Stimulated activated CD4-positive, alpha-beta T cell treated with anti-CD3 and anti-CD28 coated beads, Interleukin-2, amount 100 ng/mL, for 24 hours (primary cell): ENCODE measurements around the gene GPR89B.
"Not testable (repeated sequence)": the region's sequence is repeated elsewhere in the genome, so short reads cannot be mapped to it uniquely, and the experiment has no call there.

ENCODE experiments used
- DNase-seq, 2 donors: peaks; one replicate each; pipeline ENCODE4 v3.0.0-alpha.2; 2020

The GPR89B gene

DNA sequence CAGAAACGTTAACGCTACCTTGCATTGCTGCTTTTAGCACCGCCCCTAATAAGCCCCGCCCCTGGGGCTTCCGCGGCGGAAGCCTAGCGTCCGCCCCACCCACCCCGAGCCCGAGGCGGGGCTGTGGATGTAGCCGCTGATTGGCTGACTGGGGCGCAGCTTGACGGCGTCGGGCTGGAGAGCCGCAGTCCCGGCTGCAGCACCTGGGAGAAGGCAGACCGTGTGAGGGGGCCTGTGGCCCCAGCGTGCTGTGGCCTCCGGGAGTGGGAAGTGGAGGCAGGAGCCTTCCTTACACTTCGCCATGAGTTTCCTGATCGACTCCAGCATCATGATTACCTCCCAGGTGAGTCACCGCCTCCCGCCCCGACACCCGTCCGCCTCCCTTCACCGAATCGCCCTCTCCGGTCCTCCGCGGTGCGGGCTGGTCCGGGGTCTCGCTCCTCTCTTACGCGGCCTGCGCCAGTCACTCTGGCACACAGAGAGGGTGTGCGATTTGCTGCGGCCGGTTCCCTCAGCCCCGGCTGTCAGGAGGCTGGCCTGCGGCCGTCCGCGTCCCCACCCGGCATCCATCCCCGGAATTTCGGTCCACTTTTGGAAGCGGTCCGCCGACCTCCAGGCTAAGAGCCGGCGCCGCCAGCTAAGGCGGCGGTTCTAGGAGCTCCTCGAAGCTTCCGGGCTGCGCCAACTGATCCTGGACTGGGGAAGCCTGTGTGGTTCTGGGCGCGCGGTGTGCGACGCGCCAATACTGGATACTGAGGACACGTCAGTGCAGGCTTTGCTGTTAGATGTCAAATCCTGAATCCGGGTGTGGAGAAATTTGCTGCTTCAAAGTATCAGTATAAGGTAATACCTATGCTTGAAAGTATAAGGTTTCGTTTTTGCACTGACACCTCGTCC, at the start of gene GPR89B:
Gene GPR89B (plus strand): TSS at position 185 of the 897 bp plus-strand sequence. CDS start 117 bp downstream, at position 302.
- DNase-seq, result peak; percentile 91 to 95

DNA sequence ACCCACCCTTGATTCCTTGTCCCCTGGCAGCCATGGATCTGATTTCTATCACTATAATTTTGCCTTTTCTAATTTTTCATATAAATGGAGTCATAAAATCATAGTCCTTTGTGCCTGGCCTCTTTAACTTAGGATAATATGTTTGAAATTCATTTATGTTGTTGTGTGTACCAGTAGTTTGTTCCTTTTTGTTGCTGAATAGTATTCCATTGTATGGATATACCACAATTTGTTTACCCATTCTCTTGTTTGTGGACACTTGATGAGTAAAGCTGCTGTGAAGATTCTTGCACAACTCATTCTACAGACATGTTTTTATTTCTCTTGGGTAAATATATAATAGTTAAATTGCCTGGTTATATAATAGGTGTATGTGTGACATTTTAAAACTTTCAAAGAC, 48.3 kb upstream of the GPR89B start:
- no peak for DNase-seq

DNA sequence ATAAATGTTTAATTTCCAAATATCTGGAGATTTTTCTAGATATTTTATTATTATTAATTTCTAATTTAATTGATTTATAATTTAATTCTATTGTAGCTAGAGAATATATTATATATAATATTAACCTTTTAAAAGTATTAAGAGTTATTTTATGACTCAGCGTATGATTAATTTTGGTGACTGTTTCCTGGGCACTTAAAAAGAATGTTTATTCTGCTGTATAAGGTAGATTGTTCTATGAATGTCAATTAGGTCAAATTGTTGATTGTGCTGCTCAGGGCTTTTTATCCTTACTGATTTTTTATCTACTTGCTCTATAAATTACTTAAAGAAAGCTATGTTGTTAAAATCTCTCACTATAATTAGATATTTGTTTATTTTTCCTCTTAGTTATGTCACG, 45.7 kb upstream of the GPR89B start:
- DNase-seq, result no peak

DNA sequence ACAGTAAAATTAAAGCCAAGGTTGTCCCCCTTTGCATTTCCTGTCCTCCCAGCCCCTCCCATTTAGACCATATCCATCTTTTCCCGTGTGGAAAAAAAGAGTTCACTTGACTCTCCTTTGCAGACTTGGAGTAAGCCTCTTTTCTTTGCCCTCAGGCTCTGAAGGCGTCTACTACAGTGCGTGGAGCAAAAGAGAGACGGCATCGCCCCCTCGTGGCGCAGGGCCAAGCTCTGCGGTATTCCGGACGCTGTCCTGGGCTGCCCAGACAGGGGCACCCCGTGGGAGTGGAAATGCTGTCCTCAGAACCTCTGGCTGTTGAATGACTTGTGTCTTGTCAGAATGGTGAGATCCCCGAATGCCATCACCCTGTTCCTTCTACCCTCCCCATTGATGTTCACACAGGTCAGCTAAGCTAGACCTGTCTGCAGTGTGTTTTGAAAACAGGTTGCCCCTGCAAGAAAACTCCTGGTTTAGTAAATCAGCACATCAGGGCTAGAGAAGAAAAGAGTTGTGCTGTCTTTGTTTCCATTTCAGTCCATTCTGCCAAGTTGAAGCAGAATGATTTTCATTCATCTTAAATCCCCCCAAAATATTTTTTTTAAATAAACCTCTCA, 37.9 kb upstream of the GPR89B start:
- DNase-seq, result peak; percentile 67 to 77

DNA sequence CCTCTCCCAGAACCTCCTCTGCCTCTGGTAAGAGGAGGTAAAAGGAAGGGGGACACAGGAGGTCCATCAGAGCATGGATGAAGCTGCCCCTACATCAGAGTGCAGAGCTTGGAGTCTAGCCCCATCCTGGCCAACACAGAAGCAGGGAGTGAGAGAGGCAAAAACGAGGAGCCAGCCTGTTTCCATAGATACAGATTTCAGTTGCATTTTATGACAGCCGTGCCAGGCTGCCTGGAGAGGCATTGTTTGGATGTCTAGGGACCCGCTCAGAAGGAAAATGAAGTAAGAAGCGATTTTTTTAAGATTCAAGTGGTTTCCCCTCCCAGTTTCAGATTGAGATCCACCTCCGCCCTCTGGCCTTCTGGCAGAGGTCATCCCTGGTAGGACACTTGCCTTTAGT, 37.1 kb upstream of the GPR89B start:
- no peak for DNase-seq

DNA sequence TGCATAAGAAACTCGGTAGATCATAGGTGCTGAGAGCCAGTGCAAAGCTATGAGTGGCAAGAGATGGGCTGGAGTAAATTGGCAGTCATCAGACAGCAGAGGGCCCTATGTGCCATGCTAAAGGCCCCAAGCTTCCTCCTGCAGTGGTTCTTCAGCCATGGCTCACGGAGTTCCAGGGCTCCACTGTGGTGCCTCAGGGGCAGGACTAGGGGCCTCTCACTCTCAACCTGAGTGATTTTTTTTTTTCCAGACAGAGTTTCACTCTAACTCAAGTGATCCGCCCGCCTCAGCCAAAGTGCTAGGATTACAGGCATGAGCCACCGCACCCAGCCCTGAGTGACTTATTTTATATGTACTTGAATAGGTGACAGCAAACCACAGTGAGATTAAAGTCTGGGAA, 36.0 kb upstream of the GPR89B start:
- DNase-seq, result peak in 1 of 2 donors; percentile 8

DNA sequence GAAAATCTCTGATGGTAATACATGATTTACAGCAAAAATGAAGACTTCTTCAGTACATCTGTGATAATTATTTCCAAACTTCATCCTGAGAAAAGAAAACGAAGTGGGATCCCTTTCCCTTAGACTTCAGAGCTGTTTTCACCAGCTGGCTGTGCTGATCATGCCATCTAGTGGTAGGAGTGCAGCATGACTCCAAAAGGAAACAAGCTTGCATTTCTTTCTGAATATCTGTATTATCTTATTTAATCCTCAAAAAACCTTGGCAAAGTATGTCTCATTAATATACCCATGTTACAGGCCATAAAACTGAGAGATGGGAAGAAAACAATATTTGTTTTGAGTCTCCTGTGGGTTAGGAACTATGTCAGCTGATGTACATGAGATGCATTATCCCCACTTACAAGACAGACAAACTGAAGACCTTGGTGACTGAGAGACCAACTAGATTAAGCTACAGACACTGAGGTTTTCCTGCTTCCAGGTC, 35.4 kb upstream of the GPR89B start:
- DNase-seq, result peak; percentile 15 to 44

DNA sequence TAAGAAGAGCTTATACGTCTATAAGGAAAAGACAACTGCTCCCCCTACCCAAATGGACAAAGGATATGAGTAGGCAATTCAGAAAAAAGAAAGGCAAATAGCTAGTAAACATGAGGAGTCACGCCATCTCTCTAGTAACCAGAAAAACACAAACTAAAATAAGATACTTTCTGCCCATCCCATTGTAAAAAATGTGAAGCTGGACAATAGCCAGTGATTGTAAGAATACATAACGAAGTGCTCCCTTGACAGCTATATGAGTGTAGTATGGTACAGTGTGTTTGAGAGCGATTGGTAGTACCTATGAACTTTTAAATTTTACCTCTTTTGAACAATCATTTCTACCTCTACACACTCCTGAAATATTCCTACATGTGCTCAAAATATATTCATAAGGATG, 33.1 kb upstream of the GPR89B start:
- no peak for DNase-seq

DNA sequence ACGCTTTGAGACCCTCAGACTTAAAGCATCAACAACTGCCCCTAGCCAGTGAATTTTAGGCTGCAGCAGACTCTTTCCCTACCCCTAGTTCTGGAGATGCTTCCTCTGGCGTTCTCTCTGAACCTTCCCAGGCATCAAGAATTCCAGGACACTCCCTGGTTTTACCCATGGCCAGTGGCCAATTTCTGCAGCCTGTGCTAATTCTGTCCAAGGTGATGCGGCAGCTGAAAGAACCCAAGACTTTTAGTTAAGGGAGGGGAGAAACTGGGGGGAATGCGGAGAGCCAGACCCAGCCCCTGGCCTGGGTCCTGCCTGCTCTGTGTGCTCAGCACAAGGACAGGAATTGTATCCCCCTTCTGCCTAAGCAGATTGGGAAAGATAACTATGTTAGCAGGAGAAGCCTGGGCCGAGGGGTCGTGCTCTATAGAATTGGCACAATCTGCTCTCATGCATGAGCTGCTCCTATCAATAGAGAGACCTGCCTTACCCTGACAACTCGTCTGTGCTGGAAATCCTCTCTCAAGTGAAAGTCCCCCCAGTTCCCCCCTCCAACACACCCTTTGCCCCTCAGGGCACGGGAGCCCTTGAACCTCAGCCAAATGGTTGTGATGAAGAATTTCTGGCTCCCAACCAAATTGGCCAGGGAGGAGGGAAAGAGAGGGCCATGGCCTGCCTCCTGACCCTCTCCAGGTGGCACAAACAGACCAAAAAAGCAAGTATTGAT, 31.0 kb upstream of the GPR89B start:
- DNase-seq, result no peak

DNA sequence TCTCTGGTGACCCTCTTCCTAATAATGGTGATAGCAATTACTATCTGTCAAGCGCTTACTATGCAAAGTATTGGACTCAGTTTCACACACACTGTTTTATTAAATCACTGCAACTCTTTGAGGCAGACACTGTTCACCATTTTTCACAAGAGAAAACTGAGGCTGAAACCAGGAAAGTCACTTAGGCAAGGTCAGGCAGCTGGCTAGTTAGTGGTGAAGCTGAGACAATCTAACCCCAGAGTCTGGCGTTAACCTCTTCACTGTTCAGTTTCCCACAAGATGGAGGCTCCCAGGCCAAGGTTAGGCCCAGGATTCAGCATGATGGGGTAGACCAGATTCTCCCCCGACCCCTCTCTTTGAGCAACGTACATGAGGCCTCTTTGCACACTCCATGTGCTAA, 30.4 kb upstream of the GPR89B start:
- DNase-seq, result no peak

DNA sequence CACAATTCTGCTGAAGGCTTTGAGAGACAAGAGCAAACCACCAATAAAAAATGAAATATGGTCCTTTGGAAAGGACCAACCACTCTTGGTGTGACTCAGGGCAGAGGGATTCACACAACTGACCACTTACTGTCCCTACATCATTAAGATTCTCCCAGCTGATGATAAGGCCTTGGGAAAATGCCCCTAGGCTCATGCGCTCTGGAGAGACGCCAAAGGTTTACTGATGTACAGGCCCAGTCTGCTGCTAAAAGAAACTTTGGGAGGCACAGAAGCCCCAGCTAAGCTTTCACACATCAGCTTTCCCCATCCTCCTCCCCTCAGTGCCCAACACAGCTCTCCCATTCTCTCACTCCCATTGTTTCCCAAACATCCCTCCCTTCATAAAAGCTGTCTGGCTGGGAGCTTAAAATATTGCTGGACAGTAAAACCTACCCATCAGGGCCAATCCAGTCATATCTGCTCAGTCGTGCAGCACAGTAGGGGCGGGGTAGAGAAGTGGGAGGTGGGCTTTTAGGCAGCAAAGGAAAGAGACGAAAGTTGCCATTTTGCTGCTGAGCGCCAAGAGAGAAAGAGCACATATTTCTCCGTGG, 25.9 kb upstream of the GPR89B start, which contains the start of gene GJA8:
Gene GJA8 (plus strand): TSS at position 543 of the 593 bp plus-strand sequence. CDS start 5,161 bp downstream, outside the sequence.
- no peak for DNase-seq

DNA sequence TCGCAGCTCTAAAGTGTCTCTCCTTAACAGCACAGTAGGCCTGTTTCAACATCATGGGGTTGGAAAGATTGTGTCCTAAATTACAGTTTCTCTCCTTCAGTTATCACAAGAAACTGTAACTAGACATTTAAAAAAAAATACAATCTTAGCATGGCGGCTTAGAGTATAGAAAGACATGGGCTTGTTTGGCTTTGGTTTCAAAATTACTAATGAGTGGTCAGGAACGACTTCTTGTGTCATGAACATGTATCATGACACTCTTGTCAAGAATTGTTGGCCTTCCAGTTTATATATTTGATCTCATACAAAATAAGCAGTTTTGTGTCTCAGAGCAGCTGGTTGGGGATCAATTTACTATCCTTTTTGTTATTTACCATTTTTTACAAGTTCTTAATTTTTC, 23.5 kb upstream of the GPR89B start:
- DNase-seq, result no peak

DNA sequence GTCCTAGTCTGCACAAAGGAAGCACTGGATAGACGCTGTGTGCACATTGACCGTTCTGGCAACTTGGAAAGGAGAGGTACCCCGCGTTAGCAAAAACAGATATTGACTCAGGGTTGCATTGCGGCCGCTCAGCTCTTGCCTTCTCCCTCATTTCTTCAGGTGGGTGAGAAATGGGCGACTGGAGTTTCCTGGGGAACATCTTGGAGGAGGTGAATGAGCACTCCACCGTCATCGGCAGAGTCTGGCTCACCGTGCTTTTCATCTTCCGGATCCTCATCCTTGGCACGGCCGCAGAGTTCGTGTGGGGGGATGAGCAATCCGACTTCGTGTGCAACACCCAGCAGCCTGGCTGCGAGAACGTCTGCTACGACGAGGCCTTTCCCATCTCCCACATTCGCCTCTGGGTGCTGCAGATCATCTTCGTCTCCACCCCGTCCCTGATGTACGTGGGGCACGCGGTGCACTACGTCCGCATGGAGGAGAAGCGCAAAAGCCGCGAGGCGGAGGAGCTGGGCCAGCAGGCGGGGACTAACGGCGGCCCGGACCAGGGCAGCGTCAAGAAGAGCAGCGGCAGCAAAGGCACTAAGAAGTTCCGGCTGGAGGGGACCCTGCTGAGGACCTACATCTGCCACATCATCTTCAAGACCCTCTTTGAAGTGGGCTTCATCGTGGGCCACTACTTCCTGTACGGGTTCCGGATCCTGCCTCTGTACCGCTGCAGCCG, 20.3 kb upstream of the GPR89B start:
- DNase-seq, result no peak

DNA sequence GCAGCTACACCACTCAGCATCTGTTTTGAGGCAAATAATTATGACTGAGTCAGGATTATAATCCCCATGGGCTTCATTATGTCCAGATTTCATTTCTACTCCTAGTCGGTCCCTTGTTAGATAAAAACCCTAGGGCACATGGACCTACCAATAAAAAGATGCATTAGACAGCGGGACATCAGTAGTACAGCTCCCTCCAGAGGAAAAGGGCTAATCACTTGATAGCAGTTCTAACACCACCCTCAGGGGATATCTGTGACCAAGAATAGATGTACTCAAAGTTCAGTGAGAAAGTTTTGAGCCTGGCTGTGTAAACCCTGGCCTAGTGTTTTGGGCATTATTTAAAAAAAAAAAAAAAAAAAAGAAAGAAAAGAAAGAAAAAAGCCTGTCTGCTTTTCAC, 15.7 kb upstream of the GPR89B start:
- no peak for DNase-seq

DNA sequence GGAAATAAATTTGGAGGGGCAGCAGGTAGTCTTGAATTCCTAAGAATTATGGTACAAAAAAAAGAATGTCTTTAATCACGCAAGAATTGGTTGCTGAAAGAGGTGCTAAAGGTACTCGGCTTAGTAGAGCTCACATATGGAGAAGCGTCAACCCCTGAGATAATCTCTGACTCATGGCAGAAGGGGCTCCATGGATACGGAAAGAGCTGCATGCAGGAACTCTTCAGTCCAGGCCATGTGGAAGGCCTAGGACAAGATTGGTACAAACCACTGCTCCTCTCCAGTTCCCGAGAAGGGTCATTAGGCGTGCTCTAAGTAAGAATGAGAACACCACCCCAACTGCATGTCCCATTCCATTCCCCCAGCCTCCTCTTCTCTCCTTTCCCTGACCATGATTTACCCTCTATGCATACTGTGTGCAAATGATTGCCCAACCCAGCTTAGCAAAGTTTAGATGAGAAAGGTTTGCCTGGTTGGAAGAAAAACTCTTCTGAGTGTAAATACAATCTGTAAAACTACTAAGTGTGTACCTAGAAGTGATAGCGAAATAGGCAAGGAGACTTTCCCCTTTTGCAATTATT, 14.8 kb upstream of the GPR89B start:
- DNase-seq, result no peak

DNA sequence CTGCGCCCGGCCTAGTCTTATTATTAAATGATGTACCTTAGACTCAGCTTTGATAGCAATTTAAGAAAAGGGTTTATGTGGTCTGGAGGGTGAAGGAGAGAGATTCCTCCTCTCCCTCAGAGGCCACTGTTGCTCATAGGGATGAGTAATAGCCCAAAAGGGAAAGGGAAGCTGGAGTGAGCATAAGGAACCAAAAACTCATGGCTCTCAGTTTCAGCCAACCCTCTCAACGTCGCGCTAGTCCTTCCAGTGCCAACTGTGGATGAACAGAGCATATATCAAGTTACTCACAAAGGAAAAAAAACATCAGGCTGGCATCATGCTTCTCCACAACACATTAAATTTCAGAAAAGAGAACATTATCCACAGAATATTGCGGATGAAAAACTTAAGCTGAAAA, 8.3 kb upstream of the GPR89B start:
- DNase-seq, result no peak

DNA sequence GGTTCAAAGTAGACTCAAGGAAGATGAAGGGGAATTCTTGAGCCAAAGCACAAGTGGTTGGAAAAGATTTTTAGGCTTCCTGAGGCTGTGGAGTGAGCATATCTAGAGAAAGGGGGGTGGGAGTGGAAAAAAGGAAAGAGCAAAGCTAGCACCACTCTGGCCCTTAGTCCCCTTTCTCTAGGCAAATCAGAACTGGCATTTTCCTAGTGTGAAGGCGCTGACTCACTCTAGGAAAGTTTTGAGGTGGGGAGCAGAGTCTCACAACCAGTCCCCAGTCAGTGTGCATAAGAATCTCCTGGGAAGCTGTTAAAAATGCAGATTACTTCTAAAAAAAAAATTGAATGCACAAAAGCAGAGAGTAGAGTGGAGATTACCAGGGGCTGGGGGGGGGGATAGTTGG, 3.4 kb upstream of the GPR89B start:
- no peak for DNase-seq

DNA sequence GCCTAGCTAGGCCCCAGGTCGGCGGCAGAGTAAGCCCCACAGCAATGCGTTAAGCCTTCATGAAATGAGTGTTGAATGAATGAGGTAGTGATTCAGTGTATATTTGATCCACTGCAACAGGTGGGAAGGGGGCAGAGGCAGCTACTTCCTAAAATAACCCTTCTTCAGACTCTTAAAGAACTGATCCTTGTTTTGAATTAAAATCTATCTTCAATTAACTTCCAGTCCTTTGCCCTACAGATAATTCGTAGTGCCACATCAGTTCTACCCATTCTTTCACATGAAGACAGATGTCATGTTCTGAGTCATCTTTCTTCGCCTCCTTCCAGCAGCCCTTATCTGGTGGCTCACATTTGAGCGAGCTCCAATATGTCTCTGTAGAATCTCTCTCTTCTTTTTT, 1.0 kb upstream of the GPR89B start:
- DNase-seq, result not testable (repeated sequence)

DNA sequence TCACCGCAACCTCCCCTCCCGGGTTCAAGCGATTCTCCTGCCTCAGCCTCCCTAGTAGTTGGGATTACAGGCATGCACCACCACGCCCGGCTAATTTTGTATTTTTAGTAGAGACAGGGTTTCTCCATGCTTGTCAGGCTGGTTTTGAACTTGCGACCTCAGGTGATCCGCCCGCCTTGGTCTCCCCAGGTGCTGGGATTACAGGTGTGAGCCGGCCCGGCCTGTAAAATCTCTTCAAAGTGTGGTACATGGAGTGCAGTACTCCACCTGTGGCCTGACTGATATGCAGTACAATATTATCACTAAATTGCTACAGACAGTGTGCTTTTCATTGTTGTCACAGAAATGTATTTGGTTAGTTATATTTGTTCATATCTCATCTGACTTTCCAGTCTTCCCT, 531 bp upstream of the GPR89B start:
- DNase-seq, result not testable (repeated sequence)

DNA sequence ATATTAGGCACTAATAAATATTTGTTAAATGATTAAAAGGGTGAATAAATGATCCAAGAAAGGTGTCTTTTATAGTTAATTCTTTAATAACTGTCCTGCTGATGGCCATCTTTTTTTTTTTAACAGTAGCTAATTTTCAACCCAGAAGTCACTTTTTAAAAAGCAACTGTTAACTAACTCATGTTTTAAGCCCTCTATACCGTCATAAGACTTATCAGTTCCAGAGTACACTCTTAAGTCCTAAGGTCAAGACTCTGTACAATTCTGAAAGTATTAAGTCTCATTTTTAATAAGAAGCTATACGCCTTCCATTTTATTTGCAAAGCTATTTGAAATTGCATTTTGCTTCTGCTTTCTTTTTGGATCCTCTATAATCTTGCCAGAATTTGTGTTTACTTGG, 2.9 kb downstream of the GPR89B start:
- not testable (repeated sequence) for DNase-seq

DNA sequence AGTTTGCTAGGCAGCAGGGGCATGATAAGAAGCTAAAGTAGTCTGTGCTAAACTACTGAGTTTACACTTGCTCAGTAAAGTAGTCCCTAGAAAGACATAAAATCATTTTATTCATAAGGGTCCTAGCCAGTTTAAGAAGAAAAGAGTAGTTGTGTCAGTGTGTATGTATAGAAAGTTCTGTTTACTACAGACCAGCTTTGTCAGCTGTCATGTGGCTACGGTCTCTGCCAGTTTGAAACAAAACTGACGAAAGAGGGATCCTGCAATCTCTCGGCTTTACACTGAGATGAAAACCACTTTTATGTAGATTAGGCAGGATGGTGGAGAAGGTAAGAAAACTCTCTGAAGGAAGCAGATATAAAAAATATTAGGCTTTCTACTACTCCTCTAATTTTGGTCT, 7.1 kb downstream of the GPR89B start:
- DNase-seq, result not testable (repeated sequence)

DNA sequence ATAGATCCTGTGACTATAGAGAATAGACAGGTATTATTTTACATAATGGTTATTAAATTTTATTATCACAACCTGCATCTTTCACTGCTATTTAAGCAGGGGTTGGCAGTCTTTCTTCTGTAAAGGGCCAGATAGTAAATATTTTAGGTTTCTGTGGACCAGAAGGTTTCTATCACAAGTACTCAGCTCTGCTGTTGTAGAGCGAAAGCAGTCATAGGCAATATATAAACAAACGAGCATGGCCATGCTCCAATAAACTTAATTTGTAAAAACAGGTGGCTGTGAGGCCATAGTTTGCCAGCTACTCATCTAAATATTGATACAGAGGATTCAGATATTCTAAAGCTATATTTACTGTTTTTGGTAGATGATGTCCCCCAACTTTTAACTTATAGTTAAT, 12.2 kb downstream of the GPR89B start:
- not testable (repeated sequence) for DNase-seq
